Embryonic facial prominence (tissue), 1 donor: ENCODE results near the gene TRIB2.

Experiments
- DNase-seq: peaks from one replicate; pipeline ENCODE4 v3.0.0-alpha.2; 2016; ENCODE audit errors: extremely low spot score

TRIB2 gene

GRCh38 chr2:12720754-12721378, 4.1 kb downstream of the TRIB2 start:
- no peak for DNase-seq

- no peak for DNase-seq
Measured at GRCh38 chr2:12721566-12722446, 5.1 kb downstream of the TRIB2 start.

- no peak for DNase-seq
Measured at GRCh38 chr2:12722447-12723316, 5.9 kb downstream of the TRIB2 start.

- no peak for DNase-seq
Measured at GRCh38 chr2:12723736-12724463, 7.2 kb downstream of the TRIB2 start.

- DNase-seq = no peak
Measured at GRCh38 chr2:12725233-12726187, 8.8 kb downstream of the TRIB2 start.

GRCh38 chr2:12726271-12726670, 9.5 kb downstream of the TRIB2 start:
- DNase-seq = no peak

- no peak for DNase-seq
Measured at GRCh38 chr2:12727065-12727464, 10.3 kb downstream of the TRIB2 start.

GRCh38 chr2:12727641-12728040, 10.9 kb downstream of the TRIB2 start:
- no peak for DNase-seq

GRCh38 chr2:12728221-12728777, 11.6 kb downstream of the TRIB2 start:
- no peak for DNase-seq

GRCh38 chr2:12730265-12730664, 13.5 kb downstream of the TRIB2 start:
- DNase-seq = no peak

- no peak for DNase-seq
Measured at GRCh38 chr2:12731701-12732280, 15.1 kb downstream of the TRIB2 start.

- no peak for DNase-seq
Measured at GRCh38 chr2:12732651-12733050, 15.9 kb downstream of the TRIB2 start.

- no peak for DNase-seq
Measured at GRCh38 chr2:12733846-12734245, 17.1 kb downstream of the TRIB2 start.

GRCh38 chr2:12734914-12735654, 18.3 kb downstream of the TRIB2 start:
- DNase-seq = no peak

- no peak for DNase-seq
Measured at GRCh38 chr2:12737297-12737696, 20.6 kb downstream of the TRIB2 start.

- no peak for DNase-seq
Measured at GRCh38 chr2:12737738-12738485, 21.2 kb downstream of the TRIB2 start.

GRCh38 chr2:12739721-12740254, 23.1 kb downstream of the TRIB2 start:
- DNase-seq = no peak

- no peak for DNase-seq
Measured at GRCh38 chr2:12741380-12741779, 24.6 kb downstream of the TRIB2 start.
